Measurements from ENCODE around the gene CYP26A1.
"Not testable (repeated sequence)": the region's sequence is repeated elsewhere in the genome, so short reads cannot be mapped to it uniquely, and the experiment has no call there.

Gene CYP26A1

DNA sequence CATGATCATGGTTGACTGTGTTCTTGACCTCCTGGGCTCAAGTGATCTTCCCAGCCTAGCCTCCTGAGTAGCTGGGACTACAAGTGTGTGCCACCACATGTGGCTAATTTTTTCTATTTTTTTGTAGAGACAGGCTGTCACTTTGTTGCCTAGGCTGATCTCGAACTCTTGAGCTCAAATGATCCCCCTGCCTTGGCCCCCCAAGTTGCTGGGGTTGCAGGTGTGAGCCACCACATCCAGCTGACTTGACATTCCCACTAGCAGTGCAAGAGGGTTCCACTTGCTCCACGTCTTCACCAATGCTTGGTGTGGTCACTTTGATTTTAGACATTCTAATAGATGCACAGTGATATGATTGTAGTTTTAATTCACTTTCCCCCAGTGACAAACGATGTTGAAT lies 25.1 kb downstream of the CYP26A1 start:
- Histone ChIP-seq H3K9ac (ENCODE audit: low read length in 2 of 2) (no peak overlapping the region), H3K27me3 (ENCODE audit: control insufficient read depth in 1 of 2, insufficient read depth in 2 of 2, low read length in 2 of 2) (no peaks in the 10 kb centered on the region), H3K27ac (ENCODE audit: low read length) (no peak overlapping the region), H3K36me3 (ENCODE audit: control insufficient read depth in 2 of 2, insufficient read depth in 2 of 2, low read length in 2 of 2) (no peaks in the 10 kb centered on the region), H3K4me1 (ENCODE audit: control insufficient read depth, insufficient read depth, low read length) (no peaks in the 10 kb centered on the region), H3K4me3 (ENCODE audit: low read length in 2 of 2) (no peak overlapping the region), H3K9me3 (ENCODE audit: control insufficient read depth in 2 of 2, low read length in 2 of 2) (no peaks in the 10 kb centered on the region)

DNA sequence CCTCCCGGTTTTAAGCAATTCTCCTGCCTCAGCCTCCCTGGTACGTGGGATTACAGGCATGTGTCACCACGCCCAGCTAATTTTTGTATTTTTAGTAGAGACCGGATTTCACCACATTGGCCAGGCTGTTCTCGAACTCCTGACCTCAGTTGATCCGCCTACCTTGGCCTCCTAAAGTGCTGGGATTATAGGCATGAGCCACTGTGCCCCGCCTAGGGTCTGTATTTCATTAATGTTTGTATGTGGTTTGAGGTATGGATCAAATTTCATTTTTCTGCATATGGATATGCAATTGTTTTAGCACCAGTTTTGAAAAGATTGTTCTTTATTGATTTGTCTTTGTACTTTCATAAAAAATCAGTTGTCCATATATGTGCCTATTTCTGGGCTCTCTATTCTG lies 26.0 kb downstream of the CYP26A1 start:
- no peaks in the 10 kb centered on the region for H3K4me1 ChIP-seq (ENCODE audit: control insufficient read depth, insufficient read depth, low read length)

DNA sequence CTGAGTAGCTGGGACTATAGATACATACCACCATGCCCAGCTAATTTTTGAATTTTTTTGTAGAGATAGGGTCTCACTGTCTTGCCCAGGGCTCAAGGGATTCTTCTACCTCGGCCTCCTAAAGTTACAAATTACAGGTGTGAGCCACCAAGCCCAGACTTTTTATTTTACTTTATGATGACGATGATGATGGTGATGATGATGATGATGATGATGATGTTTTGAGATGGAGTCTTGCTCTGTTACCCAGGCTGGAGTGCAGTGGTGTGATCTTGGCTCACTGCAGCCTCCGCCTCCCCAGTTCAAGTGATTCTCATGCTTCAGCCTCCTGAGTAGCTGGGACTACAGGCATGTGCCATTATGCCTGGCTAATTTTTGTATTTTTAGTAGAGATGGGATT lies 27.5 kb downstream of the CYP26A1 start:
- H3K4me1 ChIP-seq (ENCODE audit: control insufficient read depth, insufficient read depth, low read length); H3K27me3 ChIP-seq (ENCODE audit: control insufficient read depth in 1 of 2, insufficient read depth in 2 of 2, low read length in 2 of 2); H3K9ac ChIP-seq (ENCODE audit: low read length in 2 of 2); H3K36me3 ChIP-seq (ENCODE audit: control insufficient read depth in 2 of 2, insufficient read depth in 2 of 2, low read length in 2 of 2); H3K4me3 ChIP-seq (ENCODE audit: low read length in 2 of 2); H3K9me3 ChIP-seq (ENCODE audit: control insufficient read depth in 2 of 2, low read length in 2 of 2); H3K27ac ChIP-seq (ENCODE audit: low read length): not testable (repeated sequence)

More for the DNA sequence above, 26.0 kb downstream of the CYP26A1 start:
- H3K9me3 ChIP-seq (ENCODE audit: control insufficient read depth in 2 of 2, low read length in 2 of 2), result no peaks in the 10 kb centered on the region
- H3K27me3 ChIP-seq (ENCODE audit: control insufficient read depth in 1 of 2, insufficient read depth in 2 of 2, low read length in 2 of 2), result no peaks in the 10 kb centered on the region
- no peak overlapping the region for H3K4me3 ChIP-seq (ENCODE audit: low read length in 2 of 2)
- no peaks in the 10 kb centered on the region for H3K36me3 ChIP-seq (ENCODE audit: control insufficient read depth in 2 of 2, insufficient read depth in 2 of 2, low read length in 2 of 2)
- H3K27ac ChIP-seq (ENCODE audit: low read length), result no peak overlapping the region
- no peak overlapping the region for H3K9ac ChIP-seq (ENCODE audit: low read length in 2 of 2)

GRCh38 chr10:93103953-93104352 lies 30.3 kb downstream of the CYP26A1 start:
- Histone ChIP-seq H3K9me3 (ENCODE audit: control insufficient read depth in 2 of 2, low read length in 2 of 2) (no peaks in the 10 kb centered on the region), H3K4me3 (ENCODE audit: low read length in 2 of 2) (no peak overlapping the region), H3K4me1 (ENCODE audit: control insufficient read depth, insufficient read depth, low read length) (no peaks in the 10 kb centered on the region), H3K27me3 (ENCODE audit: control insufficient read depth in 1 of 2, insufficient read depth in 2 of 2, low read length in 2 of 2) (no peaks in the 10 kb centered on the region), H3K36me3 (ENCODE audit: control insufficient read depth in 2 of 2, insufficient read depth in 2 of 2, low read length in 2 of 2) (no peaks in the 10 kb centered on the region), H3K9ac (ENCODE audit: low read length in 2 of 2) (no peak overlapping the region), H3K27ac (ENCODE audit: low read length) (no peak overlapping the region)

GRCh38 chr10:93106631-93107072 lies 33.0 kb downstream of the CYP26A1 start:
- Histone ChIP-seq H3K4me1 (ENCODE audit: control insufficient read depth, insufficient read depth, low read length) (no peaks in the 10 kb centered on the region), H3K9ac (ENCODE audit: low read length in 2 of 2) (no peak overlapping the region), H3K4me3 (ENCODE audit: low read length in 2 of 2) (no peak overlapping the region), H3K9me3 (ENCODE audit: control insufficient read depth in 2 of 2, low read length in 2 of 2) (no peaks in the 10 kb centered on the region), H3K36me3 (ENCODE audit: control insufficient read depth in 2 of 2, insufficient read depth in 2 of 2, low read length in 2 of 2) (no peaks in the 10 kb centered on the region), H3K27ac (ENCODE audit: low read length) (no peak overlapping the region), H3K27me3 (ENCODE audit: control insufficient read depth in 1 of 2, insufficient read depth in 2 of 2, low read length in 2 of 2) (no peaks in the 10 kb centered on the region)

DNA sequence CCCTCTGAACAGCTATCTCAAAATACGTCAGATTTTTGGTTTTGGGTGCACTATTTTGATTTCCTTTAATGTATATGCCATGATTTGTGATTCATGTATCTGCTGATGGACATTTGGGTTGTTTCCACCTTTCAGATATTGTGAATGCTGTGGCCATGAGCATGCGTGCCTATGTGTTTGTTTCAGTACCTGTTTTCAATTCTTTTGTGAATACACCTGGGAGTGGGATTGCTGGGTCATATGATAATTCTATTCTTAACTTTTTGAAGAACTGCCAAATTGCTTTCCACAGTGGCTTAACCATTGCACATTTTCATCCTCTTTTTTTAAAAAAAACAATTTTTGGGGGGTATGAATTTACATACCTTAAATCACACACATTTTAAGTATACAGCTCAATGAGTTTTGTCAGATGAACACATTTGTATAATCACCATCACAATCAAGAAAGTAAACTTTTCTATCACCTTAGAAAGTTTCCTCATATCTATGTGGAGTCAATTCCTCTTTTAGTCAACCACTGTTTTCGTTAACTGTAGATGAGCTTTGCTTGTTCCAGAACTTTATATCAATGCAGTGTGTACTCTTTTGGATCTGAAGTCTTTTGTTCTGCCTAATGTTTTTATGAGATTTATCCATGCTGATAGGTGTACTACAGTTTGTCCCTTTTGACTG lies 36.9 kb downstream of the CYP26A1 start:
- no peak overlapping the region for H3K9ac ChIP-seq (ENCODE audit: low read length in 2 of 2)
- H3K36me3 ChIP-seq (ENCODE audit: control insufficient read depth in 2 of 2, insufficient read depth in 2 of 2, low read length in 2 of 2), result no peaks in the 10 kb centered on the region
- no peak overlapping the region for H3K27ac ChIP-seq (ENCODE audit: low read length)
- no peak overlapping the region for H3K4me3 ChIP-seq (ENCODE audit: low read length in 2 of 2)
- peaks cover 1 to 2% of the 10 kb centered on the region in 2 donors for H3K27me3 ChIP-seq (ENCODE audit: control insufficient read depth in 1 of 2, insufficient read depth in 2 of 2, low read length in 2 of 2)
- H3K9me3 ChIP-seq (ENCODE audit: control insufficient read depth in 2 of 2, low read length in 2 of 2), result no peaks in the 10 kb centered on the region
- no peaks in the 10 kb centered on the region for H3K4me1 ChIP-seq (ENCODE audit: control insufficient read depth, insufficient read depth, low read length)

DNA sequence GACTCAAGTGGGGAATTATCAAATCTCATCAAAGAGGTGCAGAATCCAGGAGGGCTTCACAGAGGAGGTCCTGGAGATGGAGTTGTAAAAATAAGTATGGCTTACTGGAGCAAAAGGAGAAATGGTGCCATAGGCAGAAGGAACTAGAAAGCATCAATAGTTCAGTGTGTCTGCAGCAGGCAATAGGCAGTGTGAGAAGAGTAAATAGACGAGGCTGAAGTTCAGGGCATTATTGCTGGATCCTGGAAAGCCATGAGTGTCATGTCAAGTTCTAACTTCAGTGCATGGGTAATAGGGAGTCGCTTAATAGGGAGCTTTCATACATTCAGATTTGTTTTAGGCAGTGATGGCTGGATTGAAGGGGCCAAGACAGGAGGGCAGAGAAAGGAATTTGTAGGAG lies 39.3 kb downstream of the CYP26A1 start:
- no peak overlapping the region for H3K9ac ChIP-seq (ENCODE audit: low read length in 2 of 2)
- no peak overlapping the region for H3K4me3 ChIP-seq (ENCODE audit: low read length in 2 of 2)
- peaks cover 2 to 3% of the 10 kb centered on the region in 2 donors for H3K27me3 ChIP-seq (ENCODE audit: control insufficient read depth in 1 of 2, insufficient read depth in 2 of 2, low read length in 2 of 2)
- no peaks in the 10 kb centered on the region for H3K36me3 ChIP-seq (ENCODE audit: control insufficient read depth in 2 of 2, insufficient read depth in 2 of 2, low read length in 2 of 2)
- H3K27ac ChIP-seq (ENCODE audit: low read length), result no peak overlapping the region
- no peaks in the 10 kb centered on the region for H3K4me1 ChIP-seq (ENCODE audit: control insufficient read depth, insufficient read depth, low read length)
- H3K9me3 ChIP-seq (ENCODE audit: control insufficient read depth in 2 of 2, low read length in 2 of 2), result no peaks in the 10 kb centered on the region

- Histone ChIP-seq H3K4me3 (ENCODE audit: low read length in 2 of 2) (no peak overlapping the region), H3K27ac (ENCODE audit: low read length) (no peak overlapping the region), H3K4me1 (ENCODE audit: control insufficient read depth, insufficient read depth, low read length) (no peaks in the 10 kb centered on the region), H3K27me3 (ENCODE audit: control insufficient read depth in 1 of 2, insufficient read depth in 2 of 2, low read length in 2 of 2) (peaks cover 2 to 3% of the 10 kb centered on the region in 2 donors), H3K36me3 (ENCODE audit: control insufficient read depth in 2 of 2, insufficient read depth in 2 of 2, low read length in 2 of 2) (no peaks in the 10 kb centered on the region), H3K9me3 (ENCODE audit: control insufficient read depth in 2 of 2, low read length in 2 of 2) (no peaks in the 10 kb centered on the region), H3K9ac (ENCODE audit: low read length in 2 of 2) (no peak overlapping the region)
Measured at GRCh38 chr10:93115661-93116383, 42.1 kb downstream of the CYP26A1 start.

DNA sequence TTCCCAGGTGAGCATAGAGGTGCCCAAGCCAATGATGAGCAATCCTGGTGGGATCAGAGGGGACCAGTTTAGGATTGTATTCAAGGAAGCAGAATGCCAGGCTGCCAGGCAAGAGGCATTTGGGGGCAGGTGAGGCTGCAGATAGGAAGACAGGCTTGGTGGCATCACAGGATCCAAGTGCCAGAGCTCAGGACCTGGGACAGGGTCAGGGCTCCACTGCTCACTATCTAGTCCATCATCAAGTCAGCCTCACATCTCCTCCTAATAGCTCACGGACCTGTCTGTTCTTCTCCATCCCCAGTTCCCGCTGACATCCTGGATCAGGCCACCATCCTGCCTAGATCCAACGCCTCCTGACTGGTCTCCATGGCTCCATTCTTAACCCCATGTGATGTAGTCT lies 47.6 kb downstream of the CYP26A1 start:
- Histone ChIP-seq H3K36me3 (ENCODE audit: control insufficient read depth in 2 of 2, insufficient read depth in 2 of 2, low read length in 2 of 2) (no peaks in the 10 kb centered on the region), H3K9ac (ENCODE audit: low read length in 2 of 2) (no peak overlapping the region), H3K9me3 (ENCODE audit: control insufficient read depth in 2 of 2, low read length in 2 of 2) (peaks cover 2 to 4% of the 10 kb centered on the region in 2 donors), H3K4me3 (ENCODE audit: low read length in 2 of 2) (no peak overlapping the region), H3K27me3 (ENCODE audit: control insufficient read depth in 1 of 2, insufficient read depth in 2 of 2, low read length in 2 of 2) (no peaks in the 10 kb centered on the region), H3K4me1 (ENCODE audit: control insufficient read depth, insufficient read depth, low read length) (no peaks in the 10 kb centered on the region), H3K27ac (ENCODE audit: low read length) (no peak overlapping the region)

DNA sequence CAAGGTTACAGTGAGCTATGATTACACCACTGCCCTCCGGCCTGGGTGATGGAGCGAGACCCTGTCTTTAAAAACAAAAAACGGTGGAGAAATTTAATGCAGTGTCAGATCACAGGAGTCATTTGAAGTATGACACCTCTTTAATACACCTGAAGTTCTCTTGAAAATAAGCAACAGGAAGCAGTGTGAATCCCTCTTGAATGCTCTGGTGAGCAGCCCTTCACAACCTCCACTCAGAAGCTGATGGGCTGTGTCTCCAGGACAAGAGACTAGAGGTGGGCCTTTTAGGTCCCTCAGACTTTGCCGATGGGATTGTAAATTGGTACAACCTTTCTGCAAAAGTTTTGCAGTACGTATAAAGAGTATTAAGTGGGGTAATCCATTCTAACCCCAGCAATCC lies 50.1 kb downstream of the CYP26A1 start:
- H3K4me3 ChIP-seq (ENCODE audit: low read length in 2 of 2), result no peak overlapping the region
- no peak overlapping the region for H3K27ac ChIP-seq (ENCODE audit: low read length)
- no peaks in the 10 kb centered on the region for H3K27me3 ChIP-seq (ENCODE audit: control insufficient read depth in 1 of 2, insufficient read depth in 2 of 2, low read length in 2 of 2)
- no peaks in the 10 kb centered on the region for H3K36me3 ChIP-seq (ENCODE audit: control insufficient read depth in 2 of 2, insufficient read depth in 2 of 2, low read length in 2 of 2)
- peaks cover 7 to 9% of the 10 kb centered on the region in 2 donors for H3K9me3 ChIP-seq (ENCODE audit: control insufficient read depth in 2 of 2, low read length in 2 of 2)
- H3K9ac ChIP-seq (ENCODE audit: low read length in 2 of 2), result no peak overlapping the region
- H3K4me1 ChIP-seq (ENCODE audit: control insufficient read depth, insufficient read depth, low read length), result no peaks in the 10 kb centered on the region

Measured in stomach smooth muscle (tissue), 2 donors.